Measurements from ENCODE around the gene SLC25A22.

SLC25A22 gene

GRCh38 chr11:779955-780532, 18.0 kb downstream of the SLC25A22 start:
- DNase-seq (ENCODE audit: low read depth): no peak
- TF ChIP-seq CTCF (IDR thresholded peaks at IDR 0.05; ENCODE audit: low read depth, low read length): no peak
- TF ChIP-seq MAX (IDR thresholded peaks at IDR 0.05; ENCODE audit: low read depth, low read length): no peak
- no peak for TF ChIP-seq POLR2A (IDR thresholded peaks at IDR 0.05; ENCODE audit: extremely low read depth, insufficient read length)
- TF ChIP-seq MYC (IDR thresholded peaks at IDR 0.05; ENCODE audit: low read depth, low read length): no peak
- no peak overlapping the region for H3K4me3 ChIP-seq (ENCODE audit: low read depth, low read length)

- TF ChIP-seq MAX (IDR thresholded peaks at IDR 0.05; ENCODE audit: low read depth, low read length): no peak
- TF ChIP-seq MYC (IDR thresholded peaks at IDR 0.05; ENCODE audit: low read depth, low read length): no peak
- no peak for TF ChIP-seq CTCF (IDR thresholded peaks at IDR 0.05; ENCODE audit: low read depth, low read length)
- DNase-seq (ENCODE audit: low read depth): no peak
- H3K4me3 ChIP-seq (ENCODE audit: low read depth, low read length): no peak overlapping the region
Observed at GRCh38 chr11:778976-779954, 18.8 kb downstream of the SLC25A22 start.

- H3K4me3 ChIP-seq (ENCODE audit: low read depth, low read length): peak within 1 kb of the TSS; percentile 73
- no peak for TF ChIP-seq CTCF (IDR thresholded peaks at IDR 0.05; ENCODE audit: low read depth, low read length)
- peak; percentile 92 for TF ChIP-seq MAX (IDR thresholded peaks at IDR 0.05; ENCODE audit: low read depth, low read length)
- peak; percentile 75 for TF ChIP-seq MYC (IDR thresholded peaks at IDR 0.05; ENCODE audit: low read depth, low read length)
- TF ChIP-seq POLR2A (IDR thresholded peaks at IDR 0.05; ENCODE audit: extremely low read depth, insufficient read length): peak; percentile 89
- DNase-seq (ENCODE audit: low read depth): peak; percentile 88
Observed at GRCh38 chr11:777288-778255, 20.5 kb downstream of the SLC25A22 start, which contains the start of gene GATD1. TSS of gene GATD1 (minus strand) at chr11:777487. CDS start at chr11:777462, 25 bp downstream.

GRCh38 chr11:776561-777287, 21.4 kb downstream of the SLC25A22 start:
- TF ChIP-seq MAX (IDR thresholded peaks at IDR 0.05; ENCODE audit: low read depth, low read length) (peak; percentile 38), CTCF (IDR thresholded peaks at IDR 0.05; ENCODE audit: low read depth, low read length) (no peak), POLR2A (IDR thresholded peaks at IDR 0.05; ENCODE audit: extremely low read depth, insufficient read length) (no peak)
- peak; percentile 68 for DNase-seq (ENCODE audit: low read depth)
- H3K4me3 ChIP-seq (ENCODE audit: low read depth, low read length): peak overlapping the region; percentile 73

- TF ChIP-seq POLR2A (IDR thresholded peaks at IDR 0.05; ENCODE audit: extremely low read depth, insufficient read length) (no peak), CTCF (IDR thresholded peaks at IDR 0.05; ENCODE audit: low read depth, low read length) (no peak), MYC (IDR thresholded peaks at IDR 0.05; ENCODE audit: low read depth, low read length) (no peak), MAX (IDR thresholded peaks at IDR 0.05; ENCODE audit: low read depth, low read length) (no peak)
- no peak for DNase-seq (ENCODE audit: low read depth)
- H3K4me3 ChIP-seq (ENCODE audit: low read depth, low read length): peak overlapping the region; percentile 73
Observed at GRCh38 chr11:776263-776560, 21.9 kb downstream of the SLC25A22 start.
